ENCODE data around the gene RSRC2.
"Not testable (repeated sequence)": the region's sequence is repeated elsewhere in the genome, so short reads cannot be mapped to it uniquely, and the experiment has no call there.

Gene RSRC2

GRCh38 chr12:122517877-122518276 lies 8.9 kb downstream of the RSRC2 start:
- DNase-seq = no peak

GRCh38 chr12:122516544-122517361 lies 10.0 kb downstream of the RSRC2 start:
- no peak for DNase-seq

- no peak for DNase-seq
Observed at GRCh38 chr12:122515275-122515674, 11.5 kb downstream of the RSRC2 start.

- DNase-seq = no peak
Observed at GRCh38 chr12:122513660-122514059, 13.1 kb downstream of the RSRC2 start.

GRCh38 chr12:122513028-122513427 lies 13.7 kb downstream of the RSRC2 start:
- not testable (repeated sequence) for DNase-seq

GRCh38 chr12:122508163-122508562 lies 18.6 kb downstream of the RSRC2 start:
- DNase-seq = no peak

GRCh38 chr12:122506393-122506938 lies 20.3 kb downstream of the RSRC2 start:
- no peak for DNase-seq

GRCh38 chr12:122505419-122506051 lies 21.2 kb downstream of the RSRC2 start:
- DNase-seq = no peak

GRCh38 chr12:122503783-122504590 lies 22.7 kb downstream of the RSRC2 start:
- no peak for DNase-seq

GRCh38 chr12:122503147-122503751 lies 23.5 kb downstream of the RSRC2 start:
- DNase-seq = no peak

- no peak for DNase-seq
Observed at GRCh38 chr12:122501489-122501989, 25.2 kb downstream of the RSRC2 start.

- peak; percentile 93 for DNase-seq
Observed at GRCh38 chr12:122500685-122501488, 25.8 kb downstream of the RSRC2 start, which contains the start of gene ZCCHC8. Gene ZCCHC8, minus strand, starts transcription at chr12:122500932. Its CDS starts 92 bp downstream, at chr12:122500840.

GRCh38 chr12:122499991-122500684 lies 26.6 kb downstream of the RSRC2 start:
- peak; percentile 14 for DNase-seq

- no peak for DNase-seq
Observed at GRCh38 chr12:122495258-122495657, 31.5 kb downstream of the RSRC2 start.

GRCh38 chr12:122493222-122493621 lies 33.5 kb downstream of the RSRC2 start:
- DNase-seq = not testable (repeated sequence)

- no peak for DNase-seq
Observed at GRCh38 chr12:122491991-122492390, 34.7 kb downstream of the RSRC2 start.

GRCh38 chr12:122489038-122489437 lies 37.7 kb downstream of the RSRC2 start:
- DNase-seq = no peak

GRCh38 chr12:122487807-122488206 lies 38.9 kb downstream of the RSRC2 start:
- not testable (repeated sequence) for DNase-seq

GRCh38 chr12:122486805-122487426 lies 39.8 kb downstream of the RSRC2 start:
- no peak for DNase-seq

- DNase-seq = not testable (repeated sequence)
Observed at GRCh38 chr12:122486360-122486759, 40.4 kb downstream of the RSRC2 start.
